Body of pancreas (tissue), 4 donors: ENCODE measurements around the gene SLC7A7. TPM values are rescaled to one million over a fixed set of nuclear protein-coding genes. Genes with fewer than 3 reads are reported as not detected.

Experiments
- ATAC-seq: fragments of 150-250 bp; one replicate; pipeline ENCODE4 v1.9.1; 2016
- DNase-seq, 4 donors: peaks; one replicate each; pipeline ENCODE4 v3.0.0-alpha.2; 2019
- H3K27ac ChIP-seq, 4 donors: fragments of 200-600 bp; sonication (generic); 1 replicate in 3 of 4; 2 replicates in 1 of 4; pipeline versions ENCODE4 v1.5.1 to v1.6.1; 2016 to 2019; ENCODE audit warnings: mild to moderate bottlenecking in 1 of 4, mixed read lengths in 1 of 4, moderate library complexity in 1 of 4
- H3K27me3 ChIP-seq, 2 donors: fragments of 200-600 bp; sonication (generic); one replicate each; pipeline ENCODE4 v1.6.0; 2016; ENCODE audit warnings: mild to moderate bottlenecking in 1 of 2
- H3K36me3 ChIP-seq, 2 donors: fragments of 200-600 bp; sonication (generic); replicated peaks in 1 of 2; 2 replicates each; pipeline ENCODE4 v1.5.1; 2016; ENCODE audit warnings: low read depth in 2 of 2; ENCODE audit not compliant: insufficient read depth in 1 of 2
- H3K4me1 ChIP-seq: fragments of 200-600 bp; sonication (generic); one replicate; pipeline ENCODE4 v1.6.0; 2016
- H3K4me3 ChIP-seq, 2 donors: fragments of 200-600 bp; sonication (generic); 1 replicate in 1 of 2; 2 replicates in 1 of 2; pipeline ENCODE4 v1.5.1; 2016 to 2019
- H3K9me3 ChIP-seq, 3 donors: fragments of 200-600 bp; sonication (generic); 1 replicate in 2 of 3; 2 replicates in 1 of 3; pipeline ENCODE4 v1.5.1; 2016
- CTCF ChIP-seq, 7 experiments: fragments of 450-650 bp in 4 of 7; fragments of 200-600 bp in 3 of 7; sonication (generic) in 3 of 7; IDR thresholded peaks; one replicate each; pipeline ENCODE4 v1.5.1; 2016 to 2019; ENCODE audit warnings: antibody characterized with exemption in 7 of 7
- POLR2A ChIP-seq, 3 donors: fragments of 450-650 bp; IDR thresholded peaks; one replicate each; pipeline ENCODE4 v1.6.1; 2016; ENCODE audit warnings: antibody characterized with exemption in 3 of 3, mild to moderate bottlenecking in 2 of 3
- WGBS, 2 donors: methylation state at CpG; one replicate each; pipeline ENCODE4 v1.1.5; 2017; 5-methylcytosine and 5-hydroxymethylcytosine counted together
- intact Hi-C: fragments of 100-400 bp; cut with DNase I; formaldehyde crosslinking; loops from one replicate; pipeline ENCODE4 v1.15.1; 2023
- total RNA-seq, 2 donors: library from RNA; depleted of rRNA; stranded (reverse); fragments of >200 nt; gene quantifications; one replicate each; pipeline ENCODE4 v1.1.0, GENCODE V29; 2016

The SLC7A7 gene
- total RNA-seq, 2 donors from 2014 or later: 6.9 to 16.6 TPM

- TF ChIP-seq POLR2A (IDR thresholded peaks at IDR 0.05) (peak in 2 of 3 donors; percentile 19 to 25), CTCF (IDR thresholded peaks at IDR 0.05) (no peak)
- peak overlapping the region; percentile 71 to 82 (median 79) for H3K27ac ChIP-seq
- ATAC-seq: peak; percentile 84
- peaks cover 28% of the 10 kb centered on the region for H3K4me1 ChIP-seq
- DNase-seq: peak; percentile 85 to 95 (median 93)
- WGBS, 2 donors: 58 to 68% methylated on average over 6 to 9 of the region's 9 CpGs
- H3K9me3 ChIP-seq: no peaks in the 10 kb centered on the region
- intact Hi-C loops: loop anchor here (10.0 kb wide), 1 partner anchor 296 kb away; no protein-coding TSS in a partner anchor
- H3K36me3 ChIP-seq: no peaks in the 10 kb centered on the region
- no peak overlapping the region for H3K4me3 ChIP-seq
- no peaks in the 10 kb centered on the region for H3K27me3 ChIP-seq
Observed at GRCh38 chr14:22850944-22851764, 35.9 kb upstream of the SLC7A7 start.

- H3K36me3 ChIP-seq: peaks cover 7 to 12% of the 10 kb centered on the region in 2 donors
- H3K9me3 ChIP-seq: no peaks in the 10 kb centered on the region
- intact Hi-C loops: no loop called here
- no peaks in the 10 kb centered on the region for H3K27me3 ChIP-seq
- H3K4me1 ChIP-seq: peaks cover 28% of the 10 kb centered on the region
- H3K4me3 ChIP-seq: no peak overlapping the region
- no peak for TF ChIP-seq CTCF (IDR thresholded peaks at IDR 0.05)
- no peak for TF ChIP-seq POLR2A (IDR thresholded peaks at IDR 0.05)
- peak in 3 of 4 donors; percentile 23 to 33 (median 25) for DNase-seq
- H3K27ac ChIP-seq: peak overlapping the region in 2 of 4 donors; percentile 65 to 79
- ATAC-seq: no peak
- WGBS, 2 donors: 87 to 91% methylated on average over 13 to 19 of the region's 19 CpGs
Observed at GRCh38 chr14:22849212-22849819, 34.1 kb upstream of the SLC7A7 start.

GRCh38 chr14:22848351-22849164 is 33.3 kb upstream of the SLC7A7 start:
- H3K36me3 ChIP-seq: peaks cover 7 to 12% of the 10 kb centered on the region in 2 donors
- DNase-seq: peak in 3 of 4 donors; percentile 27 to 40 (median 35)
- no peaks in the 10 kb centered on the region for H3K27me3 ChIP-seq
- H3K27ac ChIP-seq: peak overlapping the region in 2 of 4 donors; percentile 46 to 65
- WGBS, 2 donors: 58 to 65% methylated on average over 12 of the region's 12 CpGs
- H3K9me3 ChIP-seq: no peaks in the 10 kb centered on the region
- intact Hi-C loops: no loop called here
- H3K4me1 ChIP-seq: peaks cover 28% of the 10 kb centered on the region
- ATAC-seq: no peak
- TF ChIP-seq CTCF (IDR thresholded peaks at IDR 0.05) (no peak), POLR2A (IDR thresholded peaks at IDR 0.05) (no peak)
- H3K4me3 ChIP-seq: no peak overlapping the region

- ATAC-seq (no peak), DNase-seq (no peak)
- Histone ChIP-seq H3K27me3 (no peaks in the 10 kb centered on the region), H3K4me1 (peaks cover 23% of the 10 kb centered on the region), H3K4me3 (no peak overlapping the region), H3K36me3 (peaks cover 9 to 12% of the 10 kb centered on the region in 2 donors), H3K9me3 (no peaks in the 10 kb centered on the region), H3K27ac (peak overlapping the region in 2 of 4 donors; percentile 33 to 46)
- 67 to 74% methylated on average over 14 of the region's 14 CpGs for WGBS, 2 donors
- TF ChIP-seq POLR2A (IDR thresholded peaks at IDR 0.05) (no peak), CTCF (IDR thresholded peaks at IDR 0.05) (no peak)
- intact Hi-C loops: no loop called here
Observed at GRCh38 chr14:22847661-22848341, 32.6 kb upstream of the SLC7A7 start.
